Measurements from ENCODE around the gene PXDN. TPM values are rescaled to one million over a fixed set of nuclear protein-coding genes. Genes with fewer than 3 reads are reported as not detected.

The PXDN gene
- total and polyA plus RNA-seq, 2 of the 4 experiments (the other 2 are of a cell fraction), result 153 to 332 TPM

GRCh38 chr2:1612391-1613077 lies 131.8 kb downstream of the PXDN start:
- in situ Hi-C loops (cut with MboI; ENCODE audit: low sequenced_read_pairs), result no loop called here

More at GRCh38 chr2:1612391-1613077, 131.8 kb downstream of the PXDN start:
- H4K20me1 ChIP-seq (ENCODE audit: insufficient read depth, low read length), result no peaks in the 10 kb centered on the region
- no peaks in the 10 kb centered on the region for H3K9me3 ChIP-seq (ENCODE audit: control insufficient read depth, insufficient read depth, low read length)
- H4K5ac ChIP-seq (ENCODE audit: low read depth, low read length), result no peak overlapping the region
- POLR2A ChIA-PET (ENCODE audit: unreplicated experiment), result no interaction called here
- TF ChIP-seq RFX5 (IDR thresholded peaks at IDR 0.05; ENCODE audit: low read depth, low read length) (no peak), NFE2L2 (IDR thresholded peaks at IDR 0.05; ENCODE audit: low read depth, low read length) (no peak), SMC3 (IDR thresholded peaks at IDR 0.05; ENCODE audit: low read depth, low read length) (no peak)
- no peaks in the 10 kb centered on the region for H3K79me1 ChIP-seq (ENCODE audit: low read depth in 1 of 2, low read length in 2 of 2)
- no peak overlapping the region for H2BK15ac ChIP-seq (ENCODE audit: low read depth, low read length)
- CTCF ChIA-PET, result no interaction called here
- H3K9ac ChIP-seq (ENCODE audit: low read depth, low read length), result no peak overlapping the region
- no peak overlapping the region for H3K23ac ChIP-seq (ENCODE audit: low read depth, low read length)
- no peak overlapping the region for H3K18ac ChIP-seq (ENCODE audit: low read depth, low read length)
- 100% methylated on average over 1 of the region's 6 CpGs; no CpG with 5 or more reads in 1 of the 2 experiments for WGBS, 2 experiments (ENCODE audit: extremely low coverage in 2 of 2, insufficient read length in 1 of 2)
- no peak overlapping the region for H3K27ac ChIP-seq (ENCODE audit: insufficient read depth, low read length)
- dilution Hi-C loops (cut with HindIII; ENCODE audit: low sequenced_read_pairs, unreplicated experiment), result no loop called here
- no peak overlapping the region for H4K91ac ChIP-seq (ENCODE audit: insufficient read depth, low read depth, low read length)
- H3K56ac ChIP-seq (ENCODE audit: extremely low read depth, insufficient read depth, low read length), result no peak overlapping the region
- no peak overlapping the region for H2BK5ac ChIP-seq (ENCODE audit: low read depth, low read length, poor library complexity, severe bottlenecking)
- no peak overlapping the region for H2BK120ac ChIP-seq (ENCODE audit: low read depth, low read length)
- no TSS peak for BruUV-seq (replicated peaks)
- H3K9me1 ChIP-seq (ENCODE audit: insufficient read depth, low read length), result peaks cover 3% of the 10 kb centered on the region; the same call in 1 of the 2 replicates
- 0 out of 2 replicates have a peak, but pooled peaks cover 2% of the 10 kb centered on the region for H3K27me3 ChIP-seq (ENCODE audit: control insufficient read depth, insufficient read depth, low read length)
- H2AK5ac ChIP-seq (ENCODE audit: low read depth, low read length), result no peak overlapping the region
- H2BK20ac ChIP-seq (ENCODE audit: low read depth, low read length), result no peak overlapping the region
- DNase-seq, result no peak
- H3K4me1 ChIP-seq (ENCODE audit: control insufficient read depth, insufficient read depth, low read length), result peaks cover 4% of the 10 kb centered on the region
- intact Hi-C loops (cut with micrococcal nuclease), result no loop called here
- no peak overlapping the region for H3K14ac ChIP-seq (replicated peaks; ENCODE audit: low read depth, low read length)
- H2AK9ac ChIP-seq (replicated peaks; ENCODE audit: low read depth, low read length, poor library complexity), result no peak overlapping the region
- H4K8ac ChIP-seq (ENCODE audit: low read depth in 2 of 2, low read length in 2 of 2), result no peak overlapping the region
- H3K4me3 ChIP-seq (ENCODE audit: insufficient read depth, low read depth, low read length), result no peak overlapping the region
- no peak overlapping the region for H2AFZ ChIP-seq (replicated peaks; ENCODE audit: low read length, poor library complexity)
- no peak for ATAC-seq (ENCODE audit: low read depth)
- no peak overlapping the region for H3K4ac ChIP-seq (ENCODE audit: low read depth, low read length)
- H3K4me2 ChIP-seq (ENCODE audit: low read depth, low read length), result no peak overlapping the region
- no peaks in the 10 kb centered on the region for H3K36me3 ChIP-seq (ENCODE audit: control insufficient read depth, insufficient read depth, low read length)
